ENCODE data around the gene PDCD4. TPM values are rescaled to one million over a fixed set of nuclear protein-coding genes. Genes with fewer than 3 reads are reported as not detected.

Gene PDCD4
- total and polyA plus RNA-seq, 2 of the 13 experiments (the other 11 are each of a cell fraction or from before 2014, with no cell fraction given) = 22.8 to 56.2 TPM

DNA sequence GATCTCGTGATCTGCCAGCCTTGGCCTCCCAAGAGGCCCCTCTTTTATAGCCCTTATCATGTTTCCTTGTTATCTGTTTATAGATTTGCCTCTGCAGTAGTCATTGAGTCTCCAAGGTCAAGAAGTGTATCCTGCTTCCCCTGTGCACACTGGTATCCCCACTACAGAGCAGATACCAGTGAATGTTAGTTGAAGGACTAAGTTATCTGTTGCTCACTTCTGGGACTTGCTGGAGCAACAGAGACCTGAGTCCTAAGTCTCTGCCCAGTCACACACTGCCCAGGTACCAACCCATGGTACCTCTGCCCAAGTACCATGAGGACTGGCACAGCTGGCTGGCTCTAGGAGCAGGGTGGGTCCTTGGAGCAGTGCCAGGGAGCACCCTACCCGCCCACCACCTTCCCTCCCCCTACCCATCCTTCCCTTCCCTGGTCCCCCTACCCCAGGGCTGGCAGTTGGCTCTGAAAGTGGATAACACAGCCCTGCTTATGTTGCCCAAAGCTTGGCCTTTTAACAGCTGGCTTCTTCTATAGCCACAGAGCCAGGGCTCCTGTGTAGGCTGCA is 26.5 kb upstream of the PDCD4 start:
- Histone ChIP-seq H3K4me2 (ENCODE audit: low read depth, low read length) (peak overlapping the region; percentile 73), H3K9ac (ENCODE audit: insufficient read depth, low read depth, low read length) (no peak overlapping the region), H3K9me3 (ENCODE audit: low read length) (no peaks in the 10 kb centered on the region), H3K27ac (ENCODE audit: extremely low read length, insufficient read depth, low read length) (peak overlapping the region; percentile 80), H3K27me3 (ENCODE audit: control insufficient read depth in 1 of 2, insufficient read depth in 2 of 2, low read length in 2 of 2) (no peaks in the 10 kb centered on the region), H3K79me2 (ENCODE audit: insufficient read depth, low read length) (no peaks in the 10 kb centered on the region), H3K4me1 (ENCODE audit: insufficient read depth, low read length) (peaks cover 75% of the 10 kb centered on the region), H3K4me3 (replicated peaks in 1 of 3; ENCODE audit: insufficient read depth in 1 of 3, low read depth in 2 of 3, low read length in 3 of 3) (peak overlapping the region in 1 of 3 experiments; percentile 46; a peak in 2 of 6 replicates), H2AFZ (ENCODE audit: low read length) (no peak overlapping the region), H4K20me1 (ENCODE audit: insufficient read depth, low read length) (no peaks in the 10 kb centered on the region), H3K36me3 (replicated peaks in 1 of 2; ENCODE audit: control insufficient read depth in 1 of 2, insufficient read depth in 2 of 2, low read length in 2 of 2) (no peaks in the 10 kb centered on the region)
- peak; percentile 5 for ATAC-seq
- in situ Hi-C loops (cut with HindIII; ENCODE audit: extremely low pct_ligation_motif_present, low pct_unique_long_range_greater_than_20kb) (no loop called here), intact Hi-C loops (cut with micrococcal nuclease; ENCODE audit: unreplicated experiment) (no loop called here)
- no peak for DNase-seq (ENCODE audit: low spot score)
- BruUV-seq (replicated peaks) = no TSS peak
- ChIA-PET CTCF (ENCODE audit: low intra/inter-chr PET ratio, low total read pairs) (no interaction called here), POLR2A (interaction anchor here (0.7 to 4.6 kb wide), 12 partner anchors 9 to 1381 kb away, joined by 3 to 44 read pairs (median 8); partner anchors contain the start of gene PDCD4)
- WGBS (ENCODE audit: low lambda C conversion rate) = 40% methylated on average over 2 of the region's 2 CpGs
- TF ChIP-seq, protein P1, sequence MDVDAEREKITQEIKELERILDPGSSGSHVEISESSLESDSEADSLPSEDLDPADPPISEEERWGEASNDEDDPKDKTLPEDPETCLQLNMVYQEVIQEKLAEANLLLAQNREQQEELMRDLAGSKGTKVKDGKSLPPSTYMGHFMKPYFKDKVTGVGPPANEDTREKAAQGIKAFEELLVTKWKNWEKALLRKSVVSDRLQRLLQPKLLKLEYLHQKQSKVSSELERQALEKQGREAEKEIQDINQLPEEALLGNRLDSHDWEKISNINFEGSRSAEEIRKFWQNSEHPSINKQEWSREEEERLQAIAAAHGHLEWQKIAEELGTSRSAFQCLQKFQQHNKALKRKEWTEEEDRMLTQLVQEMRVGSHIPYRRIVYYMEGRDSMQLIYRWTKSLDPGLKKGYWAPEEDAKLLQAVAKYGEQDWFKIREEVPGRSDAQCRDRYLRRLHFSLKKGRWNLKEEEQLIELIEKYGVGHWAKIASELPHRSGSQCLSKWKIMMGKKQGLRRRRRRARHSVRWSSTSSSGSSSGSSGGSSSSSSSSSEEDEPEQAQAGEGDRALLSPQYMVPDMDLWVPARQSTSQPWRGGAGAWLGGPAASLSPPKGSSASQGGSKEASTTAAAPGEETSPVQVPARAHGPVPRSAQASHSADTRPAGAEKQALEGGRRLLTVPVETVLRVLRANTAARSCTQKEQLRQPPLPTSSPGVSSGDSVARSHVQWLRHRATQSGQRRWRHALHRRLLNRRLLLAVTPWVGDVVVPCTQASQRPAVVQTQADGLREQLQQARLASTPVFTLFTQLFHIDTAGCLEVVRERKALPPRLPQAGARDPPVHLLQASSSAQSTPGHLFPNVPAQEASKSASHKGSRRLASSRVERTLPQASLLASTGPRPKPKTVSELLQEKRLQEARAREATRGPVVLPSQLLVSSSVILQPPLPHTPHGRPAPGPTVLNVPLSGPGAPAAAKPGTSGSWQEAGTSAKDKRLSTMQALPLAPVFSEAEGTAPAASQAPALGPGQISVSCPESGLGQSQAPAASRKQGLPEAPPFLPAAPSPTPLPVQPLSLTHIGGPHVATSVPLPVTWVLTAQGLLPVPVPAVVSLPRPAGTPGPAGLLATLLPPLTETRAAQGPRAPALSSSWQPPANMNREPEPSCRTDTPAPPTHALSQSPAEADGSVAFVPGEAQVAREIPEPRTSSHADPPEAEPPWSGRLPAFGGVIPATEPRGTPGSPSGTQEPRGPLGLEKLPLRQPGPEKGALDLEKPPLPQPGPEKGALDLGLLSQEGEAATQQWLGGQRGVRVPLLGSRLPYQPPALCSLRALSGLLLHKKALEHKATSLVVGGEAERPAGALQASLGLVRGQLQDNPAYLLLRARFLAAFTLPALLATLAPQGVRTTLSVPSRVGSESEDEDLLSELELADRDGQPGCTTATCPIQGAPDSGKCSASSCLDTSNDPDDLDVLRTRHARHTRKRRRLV (CRISPR knock-in tag; IDR thresholded peaks at IDR 0.05) = 0 out of 2 replicates have a peak, but pooled peaks have one; percentile 10
- 0 out of 2 replicates have a peak, but pooled peaks have one; percentile 26 for TF ChIP-seq ZBTB42 (CRISPR knock-in tag; IDR thresholded peaks at IDR 0.05)
- TF ChIP-seq ZNF350 (CRISPR knock-in tag; IDR thresholded peaks at IDR 0.05; ENCODE audit: borderline replicate concordance, low read depth) = 0 out of 2 replicates have a peak, but pooled peaks have one; percentile 1
- TF ChIP-seq, protein P2, sequence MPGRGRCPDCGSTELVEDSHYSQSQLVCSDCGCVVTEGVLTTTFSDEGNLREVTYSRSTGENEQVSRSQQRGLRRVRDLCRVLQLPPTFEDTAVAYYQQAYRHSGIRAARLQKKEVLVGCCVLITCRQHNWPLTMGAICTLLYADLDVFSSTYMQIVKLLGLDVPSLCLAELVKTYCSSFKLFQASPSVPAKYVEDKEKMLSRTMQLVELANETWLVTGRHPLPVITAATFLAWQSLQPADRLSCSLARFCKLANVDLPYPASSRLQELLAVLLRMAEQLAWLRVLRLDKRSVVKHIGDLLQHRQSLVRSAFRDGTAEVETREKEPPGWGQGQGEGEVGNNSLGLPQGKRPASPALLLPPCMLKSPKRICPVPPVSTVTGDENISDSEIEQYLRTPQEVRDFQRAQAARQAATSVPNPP (CRISPR knock-in tag; IDR thresholded peaks at IDR 0.05) = no peak
- no peak for TF ChIP-seq ZSCAN31 (CRISPR knock-in tag; IDR thresholded peaks at IDR 0.05; ENCODE audit: low read depth)
- 0 out of 2 replicates have a peak, but pooled peaks have one; percentile 17 for TF ChIP-seq ZNF569 (CRISPR knock-in tag; IDR thresholded peaks at IDR 0.05; ENCODE audit: borderline replicate concordance)
- no peak for FAIRE-seq
